NK-92 treated with Interleukin-12 subunit alpha and Interleukin-12 subunit beta, amount 100 ng/mL, for 24 hours (cell line): ENCODE measurements around the gene ZNF407.

Experiments used
- DNase-seq: peaks from one replicate; lab custom pipeline; 2025; lab: John Stamatoyannopoulos, UW

ZNF407 gene

GRCh38 chr18:74791501-74792194 is 194.0 kb downstream of the ZNF407 start:
- DNase-seq, result no peak

- no peak for DNase-seq
Observed at GRCh38 chr18:74793746-74794145, 196.1 kb downstream of the ZNF407 start.

- DNase-seq, result no peak
Observed at GRCh38 chr18:74795751-74796150, 198.1 kb downstream of the ZNF407 start.

GRCh38 chr18:74796211-74796610 is 198.5 kb downstream of the ZNF407 start:
- DNase-seq, result no peak

- DNase-seq, result no peak
Observed at GRCh38 chr18:74796841-74797576, 199.3 kb downstream of the ZNF407 start.

- no peak for DNase-seq
Observed at GRCh38 chr18:74797577-74798151, 200.0 kb downstream of the ZNF407 start.

- DNase-seq, result no peak
Observed at GRCh38 chr18:74799542-74799941, 201.9 kb downstream of the ZNF407 start.

- no peak for DNase-seq
Observed at GRCh38 chr18:74800098-74800497, 202.4 kb downstream of the ZNF407 start.

- no peak for DNase-seq
Observed at GRCh38 chr18:74803117-74803516, 205.4 kb downstream of the ZNF407 start.

GRCh38 chr18:74803769-74804168 is 206.1 kb downstream of the ZNF407 start:
- DNase-seq, result no peak

- DNase-seq, result no peak
Observed at GRCh38 chr18:74804677-74805076, 207.0 kb downstream of the ZNF407 start.

- no peak for DNase-seq
Observed at GRCh38 chr18:74806073-74806472, 208.4 kb downstream of the ZNF407 start.

- DNase-seq, result peak; percentile 11
Observed at GRCh38 chr18:74806700-74807416, 209.2 kb downstream of the ZNF407 start.

- no peak for DNase-seq
Observed at GRCh38 chr18:74817576-74817975, 219.9 kb downstream of the ZNF407 start.

GRCh38 chr18:74818516-74819175 is 221.0 kb downstream of the ZNF407 start:
- no peak for DNase-seq

GRCh38 chr18:74819433-74820059 is 221.9 kb downstream of the ZNF407 start:
- no peak for DNase-seq

- DNase-seq, result no peak
Observed at GRCh38 chr18:74820160-74820780, 222.6 kb downstream of the ZNF407 start.

GRCh38 chr18:74825460-74825859 is 227.8 kb downstream of the ZNF407 start:
- no peak for DNase-seq

GRCh38 chr18:74826572-74826971 is 228.9 kb downstream of the ZNF407 start:
- no peak for DNase-seq

GRCh38 chr18:74828200-74828599 is 230.5 kb downstream of the ZNF407 start:
- no peak for DNase-seq
